ENCODE measurements around the gene FXYD2. TPM values are rescaled to one million over a fixed set of nuclear protein-coding genes. Genes with fewer than 3 reads are reported as not detected.

FXYD2 gene
- total and polyA plus RNA-seq, 2 donors (not counting 3 experiments of a cell fraction or from before 2014, with no cell fraction given): 0.99 to 1.8 TPM

GRCh38 chr11:117837070-117837776 lies 12.7 kb upstream of the FXYD2 start:
- no peak overlapping the region for H3K4me3 ChIP-seq (replicated peaks in 1 of 3; ENCODE audit: insufficient read depth in 1 of 3, low read depth in 1 of 3, low read length in 3 of 3)
- ChIA-PET POLR2A (no interaction called here), CTCF (interaction anchor here (0.8 kb wide), 2 partner anchors 13 to 18 kb away, joined by 3 read pairs; partner anchors contain the start of gene FXYD2)
- dilution Hi-C loops (cut with MboI; ENCODE audit: extremely low pct_ligation_motif_present, low sequenced_read_pairs): no loop called here
- DNase-seq (ENCODE audit: low read depth, low spot score): no peak
- no peaks in the 10 kb centered on the region for H3K4me1 ChIP-seq (ENCODE audit: control insufficient read depth, extremely low read depth, insufficient read depth, low read length)
- no peak overlapping the region for H3K27ac ChIP-seq (ENCODE audit: insufficient read depth, low read depth, low read length)
- no peaks in the 10 kb centered on the region for H3K9me3 ChIP-seq (replicated peaks; ENCODE audit: control insufficient read depth, insufficient read depth, low read length)
- H3K9me1 ChIP-seq (replicated peaks; ENCODE audit: control insufficient read depth, extremely low read depth, insufficient read depth, low read length): no peaks in the 10 kb centered on the region
- no peaks in the 10 kb centered on the region for H4K20me1 ChIP-seq (replicated peaks; ENCODE audit: control insufficient read depth, extremely low read depth, insufficient read depth, low read length)
- BruUV-seq (replicated peaks): no TSS peak
- no peak for FAIRE-seq
- no peak overlapping the region for H2AFZ ChIP-seq (ENCODE audit: low read depth, low read length)
- TF ChIP-seq GATA2 (IDR thresholded peaks at IDR 0.05; ENCODE audit: insufficient read depth, insufficient read length, low read depth, low read length) (no peak), MAX (IDR thresholded peaks at IDR 0.05; ENCODE audit: insufficient read depth, insufficient read length) (no peak)
- H3K9ac ChIP-seq (replicated peaks; ENCODE audit: extremely low read depth, insufficient read depth, low read length): no peak overlapping the region
- H3K4me2 ChIP-seq (ENCODE audit: insufficient read depth, low read length): no peak overlapping the region
- H3K79me2 ChIP-seq (ENCODE audit: control insufficient read depth, insufficient read depth, low read length): no peaks in the 10 kb centered on the region
- intact Hi-C loops (cut with micrococcal nuclease): no loop called here
- H3K36me3 ChIP-seq (ENCODE audit: control insufficient read depth in 2 of 2, extremely low read depth in 1 of 2, insufficient read depth in 2 of 2, low read length in 2 of 2): no peaks in the 10 kb centered on the region
- peaks cover 0 to 10% of the 10 kb centered on the region in 2 experiments for H3K27me3 ChIP-seq (ENCODE audit: control insufficient read depth in 2 of 2, insufficient read depth in 2 of 2, low read length in 2 of 2)

GRCh38 chr11:117836077-117836960 lies 11.8 kb upstream of the FXYD2 start:
- POLR2A ChIA-PET: no interaction called here
- dilution Hi-C loops (cut with MboI; ENCODE audit: extremely low pct_ligation_motif_present, low sequenced_read_pairs): no loop called here
- no peak for FAIRE-seq

More at GRCh38 chr11:117836077-117836960, 11.8 kb upstream of the FXYD2 start:
- Histone ChIP-seq H3K27ac (ENCODE audit: insufficient read depth, low read depth, low read length) (no peak overlapping the region), H3K79me2 (ENCODE audit: control insufficient read depth, insufficient read depth, low read length) (no peaks in the 10 kb centered on the region), H3K36me3 (ENCODE audit: control insufficient read depth in 2 of 2, extremely low read depth in 1 of 2, insufficient read depth in 2 of 2, low read length in 2 of 2) (no peaks in the 10 kb centered on the region), H4K20me1 (replicated peaks; ENCODE audit: control insufficient read depth, extremely low read depth, insufficient read depth, low read length) (no peaks in the 10 kb centered on the region), H3K9me1 (replicated peaks; ENCODE audit: control insufficient read depth, extremely low read depth, insufficient read depth, low read length) (no peaks in the 10 kb centered on the region), H3K4me1 (ENCODE audit: control insufficient read depth, extremely low read depth, insufficient read depth, low read length) (no peaks in the 10 kb centered on the region), H2AFZ (ENCODE audit: low read depth, low read length) (no peak overlapping the region), H3K4me3 (replicated peaks in 1 of 3; ENCODE audit: insufficient read depth in 1 of 3, low read depth in 1 of 3, low read length in 3 of 3) (no peak overlapping the region), H3K27me3 (ENCODE audit: control insufficient read depth in 2 of 2, insufficient read depth in 2 of 2, low read length in 2 of 2) (peaks cover 0 to 10% of the 10 kb centered on the region in 2 experiments), H3K4me2 (ENCODE audit: insufficient read depth, low read length) (no peak overlapping the region), H3K9me3 (replicated peaks; ENCODE audit: control insufficient read depth, insufficient read depth, low read length) (no peaks in the 10 kb centered on the region), H3K9ac (replicated peaks; ENCODE audit: extremely low read depth, insufficient read depth, low read length) (no peak overlapping the region)
- intact Hi-C loops (cut with micrococcal nuclease): no loop called here
- no peak for TF ChIP-seq POLR2A (IDR thresholded peaks at IDR 0.05; ENCODE audit: low read depth, low read length)
- TF ChIP-seq JUN (IDR thresholded peaks at IDR 0.05; ENCODE audit: borderline replicate concordance, insufficient read depth, insufficient read length, low read depth): no peak
- no peak for TF ChIP-seq MYC (IDR thresholded peaks at IDR 0.05; ENCODE audit: low read depth, low read length)
- no peak for TF ChIP-seq FOS (IDR thresholded peaks at IDR 0.05; ENCODE audit: borderline replicate concordance, insufficient read depth, low read length)
- TF ChIP-seq POLR2AphosphoS5 (IDR thresholded peaks at IDR 0.05; ENCODE audit: insufficient read depth, low read depth, low read length): no peak
- TF ChIP-seq GATA2 (IDR thresholded peaks at IDR 0.05; ENCODE audit: insufficient read depth, insufficient read length, low read depth, low read length): no peak
- TF ChIP-seq CTCF (IDR thresholded peaks at IDR 0.05; ENCODE audit: extremely low read depth in 1 of 2, insufficient read depth in 1 of 2, low read depth in 1 of 2, low read length in 2 of 2): no peak
- TF ChIP-seq EZH2 (IDR thresholded peaks at IDR 0.05; ENCODE audit: borderline replicate concordance, low read depth, low read length, severe bottlenecking): no peak
- TF ChIP-seq MAX (IDR thresholded peaks at IDR 0.05; ENCODE audit: insufficient read depth, insufficient read length): no peak
- BruUV-seq (replicated peaks): no TSS peak
- CTCF ChIA-PET: interaction anchor here (1.2 to 3.3 kb wide), 2 partner anchors 69 to 110 kb away, joined by 5 to 27 read pairs; no protein-coding TSS in a partner anchor
- no peak for DNase-seq (ENCODE audit: low read depth, low spot score)

All from endothelial cell of umbilical vein (primary cell).